NCI-H2227 treated with DMSO at 0.1 percent for 48 hours (cell line): ENCODE results near the gene YARS1.
"Not testable (repeated sequence)": the region's sequence is repeated elsewhere in the genome, so short reads cannot be mapped to it uniquely, and the experiment has no call there.

Source experiments
- DNase-seq: peaks from one replicate; lab custom pipeline; 2025; lab: John Stamatoyannopoulos, UW

YARS1 gene

DNA sequence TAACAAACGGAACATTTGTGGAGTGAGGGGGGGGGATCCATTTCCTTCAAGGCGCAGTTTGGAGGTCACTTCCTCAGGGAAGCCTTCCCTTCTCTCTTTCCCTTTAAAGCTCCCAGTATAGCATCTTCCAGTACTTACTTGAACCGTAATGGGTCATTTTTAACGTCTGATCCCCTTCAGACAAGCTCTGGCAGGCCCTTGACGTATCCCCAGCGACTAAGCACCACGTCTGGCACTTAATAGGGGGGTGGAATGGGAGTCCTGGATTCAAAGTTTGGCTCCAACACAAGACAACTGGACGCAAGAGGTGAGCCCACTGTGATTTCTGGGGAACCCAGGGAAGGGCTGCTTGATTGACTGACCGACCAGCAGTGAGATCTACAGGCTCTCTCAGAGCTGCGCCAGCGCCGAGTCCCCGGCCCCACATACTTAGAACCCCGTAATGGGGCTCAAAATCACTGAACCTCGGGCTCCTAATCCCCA, 441 bp downstream of the YARS1 start:
- DNase-seq = no peak

DNA sequence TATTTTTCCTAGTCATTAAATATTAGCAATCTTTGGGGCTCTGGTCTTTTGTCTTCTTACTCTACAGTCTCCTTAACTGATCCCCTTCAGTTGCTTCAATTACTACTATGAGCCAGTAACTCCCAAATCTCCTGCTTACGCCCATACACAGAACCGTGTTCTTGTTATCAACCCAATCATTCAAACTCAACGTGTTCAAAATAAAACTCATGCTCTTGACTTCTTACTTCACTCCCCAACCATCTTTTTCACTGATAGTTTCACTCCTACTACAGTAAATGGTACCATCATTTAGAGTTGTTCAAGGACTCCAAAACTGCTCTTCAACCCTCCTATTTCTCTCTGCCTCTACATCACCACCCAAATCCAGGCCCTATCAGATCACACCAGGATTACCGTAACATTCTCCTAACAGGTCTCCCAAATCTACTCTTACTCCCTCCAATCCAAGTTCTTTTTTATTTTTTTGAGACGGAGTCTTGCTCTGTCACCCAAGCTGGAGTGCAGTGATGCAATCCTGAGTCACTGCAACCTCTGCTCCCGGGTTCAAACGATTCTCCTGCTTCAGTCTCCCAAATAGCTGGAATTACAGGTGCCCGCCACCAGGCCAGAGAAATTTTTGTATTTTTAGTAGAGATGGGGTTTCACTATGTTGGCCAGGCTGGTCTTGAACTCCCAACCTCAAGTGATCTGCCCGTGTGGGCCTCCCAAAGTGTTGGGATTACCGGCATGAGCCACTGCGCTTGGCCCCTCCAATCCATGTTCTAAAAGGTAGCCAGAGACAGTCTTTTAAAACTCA, 3.0 kb downstream of the YARS1 start:
- DNase-seq = no peak

GRCh38 chr1:32811917-32812316, 5.2 kb downstream of the YARS1 start:
- DNase-seq = no peak

GRCh38 chr1:32811265-32811664, 5.9 kb downstream of the YARS1 start:
- DNase-seq = no peak

- no peak for DNase-seq
These were observed 6.8 kb downstream of the YARS1 start for GRCh38 chr1:32810358-32810757.

- DNase-seq = no peak
These were observed 8.6 kb downstream of the YARS1 start for GRCh38 chr1:32808580-32808979.

- no peak for DNase-seq
These were observed 10.1 kb downstream of the YARS1 start for GRCh38 chr1:32806910-32807523.

- no peak for DNase-seq
These were observed 10.9 kb downstream of the YARS1 start for GRCh38 chr1:32806290-32806689.

DNA sequence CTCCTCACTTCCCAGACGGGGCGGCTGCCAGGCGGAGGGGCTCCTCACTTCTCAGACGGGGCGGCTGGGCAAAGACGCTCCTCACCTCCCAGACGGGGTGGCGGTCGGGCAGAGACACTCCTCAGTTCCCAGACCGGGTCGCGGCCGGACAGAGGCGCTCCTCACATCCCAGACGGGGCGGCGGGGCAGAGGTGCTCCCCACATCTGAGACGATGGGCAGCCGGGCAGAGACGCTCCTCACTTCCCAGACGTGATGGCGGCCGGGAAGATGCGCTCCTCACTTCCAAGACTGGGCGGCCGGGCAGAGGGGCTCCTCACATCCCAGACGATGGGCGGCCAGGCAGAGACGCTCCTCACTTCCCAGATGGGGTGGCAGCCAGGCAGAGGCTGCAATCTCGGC, 12.7 kb downstream of the YARS1 start:
- DNase-seq = not testable (repeated sequence)

DNA sequence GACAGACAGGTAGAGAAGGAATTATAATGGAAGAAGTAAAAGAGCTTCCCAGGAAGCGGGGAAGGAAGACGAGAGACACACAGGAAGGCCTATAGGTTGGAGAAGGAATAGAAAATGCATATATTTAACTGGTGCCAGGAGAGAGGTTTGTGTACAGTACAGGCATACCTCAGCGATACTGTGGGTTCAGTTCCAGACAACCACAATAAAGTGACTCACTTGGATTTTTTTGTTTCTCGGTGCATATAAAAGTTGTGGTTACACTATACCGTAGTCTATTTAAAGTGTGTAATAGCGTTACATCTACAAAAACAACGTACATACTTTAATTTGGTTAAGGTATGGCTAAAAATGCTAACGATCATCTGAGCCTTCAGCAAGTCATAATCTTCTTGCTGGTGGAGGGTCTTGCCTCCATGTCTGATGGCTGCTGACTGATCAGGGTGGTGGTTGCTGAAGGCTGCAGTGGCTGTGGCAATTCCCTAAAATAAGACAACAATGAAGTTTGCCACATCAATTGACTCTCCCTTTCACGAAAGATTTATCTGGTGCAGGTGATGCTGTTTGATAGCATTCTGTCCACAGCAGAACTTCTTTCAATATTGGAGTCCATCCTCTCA, 16.0 kb downstream of the YARS1 start:
- no peak for DNase-seq

GRCh38 chr1:32798679-32799416, 18.3 kb downstream of the YARS1 start:
- no peak for DNase-seq

GRCh38 chr1:32798191-32798590, 19.0 kb downstream of the YARS1 start:
- DNase-seq = no peak

DNA sequence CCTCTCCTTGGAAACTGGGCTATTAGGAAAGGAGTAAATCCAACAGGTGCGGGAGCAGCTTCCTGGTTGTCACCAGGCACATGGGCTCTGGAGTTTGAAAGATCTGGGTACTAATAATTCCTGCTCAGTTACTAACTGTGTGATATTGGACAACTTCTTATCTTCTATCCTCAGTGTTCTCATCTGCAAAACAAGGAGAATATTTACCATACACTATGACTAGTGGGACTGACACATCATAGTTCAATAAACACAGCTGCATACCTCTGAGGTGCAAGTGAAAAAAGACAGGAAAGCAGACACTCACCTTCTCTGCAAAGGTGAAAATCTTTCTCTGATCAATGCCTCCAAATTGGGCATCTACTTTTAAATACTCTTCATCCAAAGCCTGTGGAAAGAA, 19.7 kb downstream of the YARS1 start:
- no peak for DNase-seq

- DNase-seq = not testable (repeated sequence)
These were observed 21.4 kb downstream of the YARS1 start for GRCh38 chr1:32795763-32796162.

- no peak for DNase-seq
These were observed 25.3 kb downstream of the YARS1 start for GRCh38 chr1:32791881-32792280.

DNA sequence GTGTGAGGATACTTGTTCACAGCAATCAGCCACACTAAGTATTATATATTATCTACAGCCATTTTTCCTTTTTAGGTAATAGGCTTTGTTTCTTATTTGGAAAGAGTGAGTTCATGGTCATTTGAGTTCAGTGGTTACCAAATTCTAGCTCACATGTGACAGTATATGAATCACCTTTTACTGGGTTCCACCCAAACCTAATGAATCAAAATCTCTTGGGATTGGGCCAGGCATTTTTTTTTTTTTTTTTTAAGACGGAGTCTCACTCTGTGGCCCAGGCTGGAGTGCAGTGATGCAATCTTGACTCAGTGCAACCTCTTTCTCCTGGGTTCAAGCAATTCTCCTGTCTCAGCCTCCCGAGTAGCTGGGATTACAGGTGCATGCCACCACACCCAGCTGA, 27.8 kb downstream of the YARS1 start:
- DNase-seq = not testable (repeated sequence)

DNA sequence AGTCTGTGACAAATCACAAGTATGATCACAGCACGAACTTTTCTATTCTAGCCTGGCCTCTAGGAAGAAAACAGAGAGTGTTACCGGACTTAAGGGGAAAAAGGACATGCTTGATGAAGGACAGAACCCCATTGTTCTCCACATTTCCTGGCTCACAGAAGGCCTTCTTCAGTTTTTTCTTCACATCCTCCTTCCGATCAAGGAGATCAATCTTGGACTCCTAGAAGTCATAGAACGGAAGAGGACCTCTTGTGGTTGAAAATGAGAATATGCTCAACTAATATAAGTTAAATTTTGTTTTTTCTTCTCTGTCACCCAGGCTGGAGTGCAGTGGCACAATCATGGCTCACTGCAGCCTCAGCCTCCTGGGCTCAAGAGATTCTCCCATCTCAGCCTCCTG, 30.3 kb downstream of the YARS1 start:
- no peak for DNase-seq

DNA sequence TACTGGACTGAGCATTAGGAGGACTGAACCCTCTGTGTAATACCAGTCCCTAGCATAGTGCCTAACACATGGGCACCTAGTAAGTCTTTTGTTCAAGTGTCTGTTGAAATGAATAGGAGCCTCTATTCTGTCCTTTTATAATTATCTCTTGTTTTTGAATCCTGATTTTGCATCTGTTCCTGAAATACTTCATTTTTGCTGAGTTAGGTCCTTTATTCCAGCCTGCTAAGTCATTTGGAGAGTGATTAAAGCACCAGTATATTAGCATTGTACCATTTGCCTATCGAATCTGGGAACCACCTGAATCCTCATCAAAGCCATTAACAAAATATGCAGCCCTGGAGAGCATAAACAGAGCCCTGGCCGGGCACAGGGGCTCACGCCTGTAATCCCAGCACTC, 32.3 kb downstream of the YARS1 start:
- no peak for DNase-seq

DNA sequence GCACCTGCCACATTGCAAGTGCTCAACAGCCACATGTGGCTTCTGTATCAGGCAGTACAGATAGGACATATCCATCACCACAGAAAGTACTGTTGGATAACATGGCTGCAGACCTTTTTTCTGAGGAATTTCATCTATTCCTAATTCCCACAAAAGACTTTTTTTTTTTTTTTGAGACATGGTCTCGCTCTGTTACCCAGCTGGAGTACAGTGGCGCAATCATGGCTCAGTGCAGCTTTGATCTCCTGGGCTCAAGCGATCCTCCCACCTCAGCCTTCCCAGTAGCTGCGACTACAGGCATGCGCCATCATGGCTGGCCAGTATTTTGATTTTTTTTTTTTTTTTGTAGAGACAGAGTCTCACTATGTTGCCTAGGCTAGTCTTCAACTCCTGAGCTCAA, 33.3 kb downstream of the YARS1 start:
- DNase-seq = no peak

DNA sequence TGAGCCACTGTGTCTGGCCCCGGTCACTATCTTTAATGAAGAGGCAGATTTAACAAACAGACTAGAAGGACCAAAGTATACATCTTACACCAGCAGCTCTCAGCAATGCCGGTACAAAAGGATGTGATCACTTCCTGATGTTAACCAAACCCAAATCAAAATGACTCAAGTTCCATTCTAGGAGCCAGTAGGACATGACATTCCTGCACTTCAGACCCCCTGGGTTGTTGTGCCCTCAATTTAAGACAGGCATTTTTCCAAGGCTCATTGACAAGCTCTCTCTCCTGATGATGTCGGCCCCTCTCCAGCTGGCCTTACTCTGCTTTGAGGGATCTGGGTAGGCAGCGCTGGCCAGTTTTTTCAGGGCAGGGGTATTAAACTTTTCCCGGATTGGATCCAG, 35.1 kb downstream of the YARS1 start:
- DNase-seq = no peak

DNA sequence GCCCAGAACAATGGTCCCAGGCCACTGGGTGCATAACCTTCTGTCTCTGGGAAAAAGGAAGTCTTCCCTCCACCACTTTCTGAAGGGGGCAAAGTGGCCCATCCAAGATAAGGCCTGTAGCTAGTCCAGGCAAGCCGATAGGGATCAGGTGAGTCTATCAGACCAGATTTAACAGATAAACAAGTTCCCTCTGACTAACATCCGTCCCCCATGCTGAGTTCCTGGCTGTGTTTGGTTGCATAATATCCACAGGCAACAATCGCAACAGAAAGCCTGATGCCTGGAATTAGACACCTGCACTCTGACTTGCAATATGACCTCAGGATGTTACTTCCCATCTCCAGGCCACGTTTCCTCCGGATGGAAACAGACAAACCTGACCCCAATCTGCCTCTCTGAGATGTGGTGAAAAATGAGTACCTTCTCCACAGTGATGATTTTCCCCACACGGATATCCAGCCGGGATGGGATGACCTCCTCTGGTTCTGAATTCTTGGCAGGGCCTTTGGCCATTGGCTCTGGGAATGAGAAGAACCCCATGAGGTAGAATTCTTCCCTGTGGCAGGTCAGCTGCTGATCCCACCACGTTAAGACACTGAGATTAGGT, 36.4 kb downstream of the YARS1 start:
- DNase-seq = no peak

- DNase-seq = no peak
These were observed 37.2 kb downstream of the YARS1 start for GRCh38 chr1:32780005-32780404.
